ENCODE data around the gene USP43.

Gene USP43

DNA sequence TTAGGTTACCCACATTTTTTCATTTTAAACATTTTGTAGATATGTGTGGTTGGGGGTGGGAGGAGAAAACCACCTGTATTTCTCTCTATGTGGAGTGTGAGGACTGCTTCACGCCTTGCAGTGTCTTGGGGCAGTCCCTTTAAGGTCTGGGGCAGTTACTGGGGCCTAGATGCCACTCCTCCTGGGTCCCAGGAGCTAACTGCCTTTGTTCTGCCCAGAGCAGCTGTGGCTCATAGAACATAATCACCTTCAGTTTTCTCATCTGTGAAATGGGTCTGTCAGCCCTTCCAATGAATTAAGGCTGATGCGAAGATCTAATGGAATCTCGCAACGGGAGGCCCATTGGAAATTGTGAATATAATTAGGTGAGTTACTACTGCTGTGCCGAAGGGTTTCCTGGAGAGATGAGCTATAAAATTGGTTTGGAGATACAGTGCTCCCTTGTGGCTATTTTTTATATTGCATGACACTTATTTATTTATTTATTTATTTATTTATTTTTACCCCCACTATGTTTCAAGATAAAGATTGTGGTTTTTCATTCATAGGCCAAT lies 123.1 kb downstream of the USP43 start:
- peak; percentile 44 for DNase-seq (ENCODE audit: low read depth, low spot score)
- no peak overlapping the region for H3K4me3 ChIP-seq (ENCODE audit: low read length)

DNA sequence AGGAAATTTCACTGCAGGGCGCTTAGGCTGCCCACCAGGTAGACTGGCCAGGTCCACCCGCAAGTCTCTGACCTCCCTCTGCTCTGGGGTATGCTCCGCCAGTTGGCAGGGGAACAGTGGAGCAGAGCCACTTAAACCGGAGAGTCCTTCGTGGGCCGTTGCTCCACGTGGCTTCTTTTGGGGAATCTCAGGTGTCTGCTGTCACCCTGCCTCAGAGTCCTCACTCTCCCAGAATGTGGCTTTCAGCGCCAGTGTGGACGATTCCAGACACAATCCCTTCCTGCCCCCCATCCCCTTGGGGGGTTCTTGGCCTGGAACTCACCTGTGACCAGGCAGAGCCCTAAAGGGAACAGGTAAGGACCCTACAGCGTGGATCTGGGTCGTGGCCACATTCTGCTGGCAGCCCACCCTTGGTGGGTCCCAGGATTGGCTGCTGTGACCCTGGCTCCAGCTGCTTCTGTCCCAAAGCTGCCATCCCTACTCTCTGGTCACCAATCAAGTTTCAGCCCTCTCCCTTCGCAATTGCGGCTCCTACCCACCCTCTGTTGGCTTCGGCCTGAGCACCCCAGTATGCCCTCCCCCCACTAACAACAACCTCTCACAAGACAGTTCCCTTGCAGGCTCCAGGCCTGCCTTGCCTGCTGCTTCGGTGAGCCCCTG lies 123.8 kb downstream of the USP43 start:
- H3K4me3 ChIP-seq (ENCODE audit: low read length), result no peak overlapping the region
- no peak for DNase-seq (ENCODE audit: low read depth, low spot score)

DNA sequence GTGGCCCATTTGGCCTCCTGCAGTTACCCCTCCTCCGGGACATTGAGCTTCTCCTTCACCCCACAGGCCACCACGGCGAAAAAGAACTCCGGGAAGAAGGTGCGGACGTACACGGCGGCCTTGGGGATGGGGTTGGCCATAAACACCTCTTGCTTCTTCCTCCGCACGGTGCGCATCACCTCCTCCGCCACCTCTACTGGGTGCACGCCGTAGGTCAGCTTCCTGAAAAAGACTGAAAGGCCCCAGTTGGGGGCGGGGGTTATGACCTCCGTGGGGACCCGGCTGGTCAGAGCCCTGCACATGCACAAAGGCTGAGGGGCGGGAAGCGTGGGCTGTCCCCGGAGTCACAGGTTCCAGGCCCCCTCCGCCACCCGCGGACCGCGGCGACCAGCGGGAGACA lies 126.1 kb downstream of the USP43 start:
- H3K4me3 ChIP-seq (ENCODE audit: low read length), result no peak overlapping the region
- no peak for DNase-seq (ENCODE audit: low read depth, low spot score)

DNA sequence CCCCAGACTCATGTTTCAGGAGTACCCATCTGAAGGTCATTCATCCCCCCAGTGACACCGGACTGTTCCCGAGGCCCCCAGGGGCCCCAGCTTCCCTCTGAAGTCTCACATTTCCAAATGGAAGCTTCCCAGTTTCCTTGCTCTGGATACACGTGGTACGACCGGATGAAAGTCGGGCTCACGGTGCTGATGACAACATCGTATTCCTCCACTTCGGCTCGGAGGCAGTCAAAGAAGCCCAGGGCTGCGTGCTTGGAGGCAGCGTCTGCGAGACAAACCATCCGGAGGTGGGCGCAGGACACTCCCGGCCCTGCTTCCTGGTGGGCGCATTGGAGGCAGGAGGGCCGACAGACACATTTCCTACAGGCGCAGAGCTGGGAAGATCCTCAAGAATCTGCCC lies 127.3 kb downstream of the USP43 start:
- no peak for DNase-seq (ENCODE audit: low read depth, low spot score)
- no peak overlapping the region for H3K4me3 ChIP-seq (ENCODE audit: low read length)

DNA sequence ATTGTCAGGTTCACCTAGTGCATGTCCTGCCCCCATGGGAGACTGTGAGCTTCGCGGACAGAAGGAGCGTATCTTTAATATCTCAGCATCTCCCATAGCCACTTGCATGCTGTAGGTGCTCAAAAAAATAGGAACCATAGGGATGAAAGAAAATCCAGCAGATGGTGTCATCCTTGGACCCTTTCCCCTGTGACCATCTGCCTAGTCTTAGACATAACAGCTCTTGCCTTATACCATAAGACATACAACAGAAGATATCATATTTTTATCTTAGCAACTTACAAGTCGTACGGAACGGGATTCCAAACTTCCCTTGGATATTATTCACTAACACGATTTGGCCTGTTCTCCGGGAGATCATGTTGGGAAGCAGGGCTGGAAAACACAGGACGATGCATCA lies 131.6 kb downstream of the USP43 start:
- no peak for DNase-seq (ENCODE audit: low read depth, low spot score)
- no peak overlapping the region for H3K4me3 ChIP-seq (ENCODE audit: low read length)
